CD4-positive, alpha-beta T cell treated with Interleukin-4 for 1 hour (primary cell): ENCODE data around the gene ZNF236.
"Not testable (repeated sequence)": the region's sequence is repeated elsewhere in the genome, so short reads cannot be mapped to it uniquely, and the experiment has no call there.

Source experiments
- DNase-seq, 2 donors: peaks; one replicate each; pipeline ENCODE4 v3.0.0-alpha.2; 2020 to 2022

Gene ZNF236

DNA sequence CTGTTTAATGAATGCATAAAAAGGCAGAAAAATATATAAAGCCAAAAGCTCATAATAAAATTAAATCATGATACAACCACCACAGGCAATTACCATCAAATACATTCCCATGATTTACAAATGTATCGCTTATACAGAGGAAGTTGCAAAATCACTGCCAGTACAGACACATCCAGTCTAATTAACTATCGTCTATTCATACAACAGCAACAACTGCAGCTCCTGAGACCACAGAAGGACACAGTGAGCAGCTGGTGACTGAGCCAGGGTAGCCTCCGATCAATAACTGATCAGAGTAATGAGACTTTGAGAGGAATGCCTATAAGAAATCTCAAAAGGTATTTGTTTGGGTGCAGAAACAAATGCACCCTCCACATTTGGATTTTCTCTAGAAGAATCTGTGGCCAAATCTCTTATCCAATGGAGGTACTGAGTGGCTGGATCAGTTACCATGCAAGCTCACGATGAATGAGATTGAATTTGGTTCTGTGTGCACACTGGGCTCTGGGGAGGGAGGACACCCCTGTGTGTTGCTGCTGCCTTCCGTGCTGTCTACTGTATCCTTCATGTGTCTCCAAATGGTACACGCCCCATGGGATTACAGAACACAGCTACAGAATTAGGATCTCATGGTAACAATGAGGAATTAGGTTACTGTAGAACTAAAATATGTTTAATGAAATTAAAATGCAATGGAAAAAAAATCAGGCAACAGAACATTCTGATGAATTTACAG is 190.6 kb downstream of the ZNF236 start:
- DNase-seq, result no peak

- DNase-seq, result no peak
Measured at GRCh38 chr18:77013811-77014521, 191.6 kb downstream of the ZNF236 start.

- no peak for DNase-seq
Measured at GRCh38 chr18:77014538-77014937, 192.2 kb downstream of the ZNF236 start.

DNA sequence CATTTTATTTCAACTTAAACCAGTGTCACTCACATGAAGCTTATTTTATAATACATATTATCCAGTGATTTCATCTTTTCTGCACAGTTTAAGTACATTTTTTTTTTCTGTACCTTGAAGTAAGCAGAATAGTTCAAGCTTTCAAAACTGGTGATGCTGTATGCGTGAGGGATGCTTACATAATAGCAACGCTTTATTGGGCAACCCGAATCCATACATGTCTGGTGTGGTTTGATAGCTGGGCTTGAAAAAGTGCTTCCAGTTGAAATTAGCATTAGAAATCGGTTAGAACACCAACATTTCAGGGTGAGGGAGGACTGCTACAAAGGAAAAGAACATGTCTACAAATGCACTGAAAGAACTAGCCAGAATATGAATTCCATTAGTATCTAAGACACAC is 192.8 kb downstream of the ZNF236 start:
- no peak for DNase-seq

DNA sequence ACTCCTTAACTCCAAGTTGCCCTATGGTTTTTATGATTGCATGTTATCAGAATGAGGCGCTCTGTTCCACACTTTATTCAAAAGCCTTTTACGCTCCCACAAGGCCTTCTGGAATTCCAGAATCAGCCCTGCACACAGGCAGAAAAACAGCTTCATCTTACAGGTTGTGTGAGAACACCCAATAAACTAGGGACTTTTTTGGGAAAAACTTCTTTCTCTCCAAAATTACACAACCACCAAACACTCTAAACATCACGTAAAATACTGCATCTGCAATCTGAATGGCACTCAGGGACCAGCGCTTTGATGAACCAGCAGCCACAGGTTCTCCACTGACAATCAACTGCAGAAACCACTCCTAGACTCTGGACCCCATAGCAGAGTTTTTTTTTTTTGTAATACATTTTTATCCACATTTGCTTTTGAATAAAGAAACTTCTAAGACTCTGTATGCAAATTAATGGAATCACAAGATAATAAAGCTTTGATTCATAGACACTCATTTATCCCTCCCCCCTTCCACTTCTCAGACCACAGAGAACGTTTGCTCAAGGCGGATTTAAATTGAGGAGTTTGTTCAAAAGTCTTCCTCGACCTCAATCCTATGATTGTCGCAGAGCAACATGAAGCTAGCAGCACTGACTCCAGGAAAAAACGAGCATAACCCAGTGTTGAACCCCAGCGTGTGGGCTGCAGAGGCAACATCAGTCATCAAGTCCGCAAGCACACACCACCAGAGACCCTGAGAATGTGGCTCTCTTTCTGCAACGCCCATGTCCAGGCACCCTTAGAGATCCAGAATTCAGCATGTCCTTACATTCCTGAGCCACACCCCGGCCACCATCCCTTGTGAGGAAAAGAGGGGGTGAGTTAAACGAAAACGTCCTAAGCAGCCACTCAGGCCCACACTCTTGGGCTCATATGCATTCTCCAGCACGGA is 193.7 kb downstream of the ZNF236 start:
- DNase-seq, result no peak

DNA sequence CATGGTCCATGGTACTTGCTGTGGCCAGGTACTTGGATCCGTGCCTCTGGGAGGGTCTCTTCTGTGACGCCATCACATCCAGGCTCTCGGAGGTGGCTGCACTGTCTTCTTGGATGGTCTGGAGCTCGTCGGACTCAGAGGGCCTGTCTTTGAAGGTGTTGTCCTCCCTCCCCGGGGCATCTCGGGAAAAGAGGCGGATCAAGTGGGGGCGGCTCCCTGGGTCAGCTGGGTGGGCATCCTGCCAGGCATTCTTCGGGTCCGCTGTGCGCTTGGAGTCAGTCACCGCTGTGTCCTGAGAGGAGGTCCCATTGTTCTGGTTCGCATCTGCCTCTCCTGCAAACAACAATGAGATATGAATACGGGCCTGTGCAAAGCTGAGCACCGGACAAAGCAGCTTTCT is 194.6 kb downstream of the ZNF236 start:
- no peak for DNase-seq

- no peak for DNase-seq
Measured at GRCh38 chr18:77017355-77017754, 195.0 kb downstream of the ZNF236 start.

- DNase-seq, result not testable (repeated sequence)
Measured at GRCh38 chr18:77018650-77019049, 196.3 kb downstream of the ZNF236 start.

- no peak for DNase-seq
Measured at GRCh38 chr18:77019641-77020040, 197.3 kb downstream of the ZNF236 start.
